Measurements from ENCODE around the gene MX2.
A peak's percentile ranks its signal among the peaks of the same experiment; 100 is the strongest.

MX2 gene

GRCh38 chr21:41369105-41369919 is 7.5 kb downstream of the MX2 start:
- peak overlapping the region; percentile 70 for H3K4me3 ChIP-seq (ENCODE audit: low read depth in 1 of 2, low read length in 1 of 2)
- H3K4me1 ChIP-seq (ENCODE audit: control insufficient read depth in 1 of 2, insufficient read depth in 1 of 2, low read depth in 1 of 2, low read length in 1 of 2), result peaks cover 67 to 82% of the 10 kb centered on the region in 2 experiments
- TF ChIP-seq, protein P1, sequence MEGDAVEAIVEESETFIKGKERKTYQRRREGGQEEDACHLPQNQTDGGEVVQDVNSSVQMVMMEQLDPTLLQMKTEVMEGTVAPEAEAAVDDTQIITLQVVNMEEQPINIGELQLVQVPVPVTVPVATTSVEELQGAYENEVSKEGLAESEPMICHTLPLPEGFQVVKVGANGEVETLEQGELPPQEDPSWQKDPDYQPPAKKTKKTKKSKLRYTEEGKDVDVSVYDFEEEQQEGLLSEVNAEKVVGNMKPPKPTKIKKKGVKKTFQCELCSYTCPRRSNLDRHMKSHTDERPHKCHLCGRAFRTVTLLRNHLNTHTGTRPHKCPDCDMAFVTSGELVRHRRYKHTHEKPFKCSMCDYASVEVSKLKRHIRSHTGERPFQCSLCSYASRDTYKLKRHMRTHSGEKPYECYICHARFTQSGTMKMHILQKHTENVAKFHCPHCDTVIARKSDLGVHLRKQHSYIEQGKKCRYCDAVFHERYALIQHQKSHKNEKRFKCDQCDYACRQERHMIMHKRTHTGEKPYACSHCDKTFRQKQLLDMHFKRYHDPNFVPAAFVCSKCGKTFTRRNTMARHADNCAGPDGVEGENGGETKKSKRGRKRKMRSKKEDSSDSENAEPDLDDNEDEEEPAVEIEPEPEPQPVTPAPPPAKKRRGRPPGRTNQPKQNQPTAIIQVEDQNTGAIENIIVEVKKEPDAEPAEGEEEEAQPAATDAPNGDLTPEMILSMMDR (IDR thresholded peaks at IDR 0.05), result peak; percentile 23
- H3K36me3 ChIP-seq, result peaks cover 71% of the 10 kb centered on the region
- H3K27ac ChIP-seq, result peak overlapping the region; percentile 95
- no peaks in the 10 kb centered on the region for H3K9me3 ChIP-seq
- H3K27me3 ChIP-seq, result no peaks in the 10 kb centered on the region

DNA sequence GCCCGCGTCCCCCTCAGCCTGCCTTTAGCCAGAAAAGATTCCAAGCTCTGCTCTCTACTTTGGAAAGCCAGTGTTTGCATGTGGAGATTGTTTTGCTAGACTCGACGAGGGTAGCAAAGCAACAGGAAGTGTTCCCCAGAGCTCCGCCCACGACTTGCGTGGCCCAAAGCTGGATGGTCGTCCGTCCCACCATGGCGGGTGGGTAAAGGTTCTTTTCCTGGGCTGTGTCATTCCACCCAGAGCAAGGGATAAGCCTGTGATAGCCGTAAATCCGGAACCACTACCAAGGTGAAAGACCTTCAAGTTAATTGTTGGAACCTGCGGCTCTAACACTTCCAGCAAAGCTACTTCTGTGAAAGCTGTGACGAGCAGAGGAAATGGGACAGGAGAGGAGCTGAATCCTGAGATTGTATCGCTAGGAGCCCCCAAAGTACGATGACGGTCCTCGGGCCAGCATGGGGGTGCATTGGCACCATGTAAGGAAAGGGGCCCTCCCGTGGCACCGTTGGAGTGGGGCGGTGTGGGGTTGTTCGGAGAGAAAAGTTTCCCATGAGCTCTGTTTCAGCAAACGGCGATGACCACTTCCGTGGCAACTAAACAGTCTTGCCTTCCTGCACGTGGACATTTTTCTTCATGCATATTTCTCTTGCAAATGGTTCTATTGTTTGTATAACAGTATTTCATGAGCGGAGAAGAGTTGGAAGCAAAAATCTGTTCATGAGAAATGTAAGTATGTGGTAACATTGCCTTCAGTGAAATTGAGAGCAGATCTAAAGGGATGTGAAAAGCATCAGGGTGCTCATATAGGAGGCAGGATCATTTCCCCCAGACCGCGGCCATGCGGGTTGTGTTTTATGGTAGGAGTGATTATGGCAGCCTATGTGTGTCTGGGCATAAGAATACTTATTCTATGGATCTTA is 8.4 kb downstream of the MX2 start:
- TF ChIP-seq, protein P1 (IDR thresholded peaks at IDR 0.05), result no peak
- H3K4me3 ChIP-seq (ENCODE audit: low read depth in 1 of 2, low read length in 1 of 2), result peak overlapping the region; percentile 70
- peaks cover 71% of the 10 kb centered on the region for H3K36me3 ChIP-seq
- no peaks in the 10 kb centered on the region for H3K9me3 ChIP-seq
- no peaks in the 10 kb centered on the region for H3K27me3 ChIP-seq
- H3K27ac ChIP-seq, result peak overlapping the region; percentile 95
- peaks cover 58 to 73% of the 10 kb centered on the region in 2 experiments for H3K4me1 ChIP-seq (ENCODE audit: control insufficient read depth in 1 of 2, insufficient read depth in 1 of 2, low read depth in 1 of 2, low read length in 1 of 2)

- Histone ChIP-seq H3K27me3 (no peaks in the 10 kb centered on the region), H3K4me3 (ENCODE audit: low read depth in 1 of 2, low read length in 1 of 2) (peak overlapping the region; percentile 70), H3K4me1 (ENCODE audit: control insufficient read depth in 1 of 2, insufficient read depth in 1 of 2, low read depth in 1 of 2, low read length in 1 of 2) (peaks cover 50 to 64% of the 10 kb centered on the region in 2 experiments), H3K9me3 (no peaks in the 10 kb centered on the region), H3K36me3 (peaks cover 71% of the 10 kb centered on the region), H3K27ac (peak overlapping the region; percentile 95)
- TF ChIP-seq, protein P1 (IDR thresholded peaks at IDR 0.05), result no peak
Observed at GRCh38 chr21:41370840-41371684, 9.2 kb downstream of the MX2 start.

DNA sequence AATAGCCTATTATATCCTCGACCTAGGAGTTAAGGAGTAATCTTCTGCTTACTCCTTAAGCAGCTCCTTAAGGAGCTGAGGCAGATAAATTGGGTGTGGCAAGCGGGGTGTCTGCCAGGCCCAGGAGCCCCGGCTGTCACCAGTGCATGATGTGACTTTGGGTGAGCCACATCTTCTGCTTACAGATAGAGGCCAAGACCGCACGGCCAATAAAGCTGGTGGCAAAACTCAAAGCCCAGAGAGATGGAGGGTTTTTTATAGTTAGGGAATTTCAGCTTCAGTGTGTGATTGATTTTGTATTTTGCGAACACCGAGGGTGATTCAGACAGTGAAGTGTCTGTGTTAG is 9.8 kb downstream of the MX2 start:
- TF ChIP-seq, protein P1 (IDR thresholded peaks at IDR 0.05), result no peak
- Histone ChIP-seq H3K4me1 (ENCODE audit: control insufficient read depth in 1 of 2, insufficient read depth in 1 of 2, low read depth in 1 of 2, low read length in 1 of 2) (peaks cover 44 to 58% of the 10 kb centered on the region in 2 experiments), H3K36me3 (peaks cover 73% of the 10 kb centered on the region), H3K4me3 (ENCODE audit: low read depth in 1 of 2, low read length in 1 of 2) (no peak overlapping the region), H3K27me3 (no peaks in the 10 kb centered on the region), H3K27ac (peak overlapping the region; percentile 95), H3K9me3 (no peaks in the 10 kb centered on the region)

DNA sequence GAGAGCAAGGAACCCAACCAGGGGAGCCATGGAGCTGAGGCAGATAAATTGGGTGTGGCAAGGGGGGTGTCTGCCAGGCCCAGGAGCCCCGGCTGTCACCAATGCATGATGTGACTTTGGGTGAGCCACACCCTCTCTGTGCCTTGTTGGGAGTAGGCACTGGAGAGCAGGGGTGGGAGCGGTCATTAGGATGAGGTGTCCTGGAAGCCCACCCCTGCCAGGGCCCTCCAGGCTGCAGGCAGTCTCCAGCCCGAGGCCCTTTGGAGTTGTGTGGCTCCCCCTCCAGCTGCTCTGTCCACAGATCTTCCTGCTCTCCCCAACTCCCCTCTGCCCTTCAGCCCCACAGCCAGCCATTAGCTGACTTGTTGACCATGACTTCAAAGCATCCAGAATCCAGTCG is 11.4 kb downstream of the MX2 start:
- Histone ChIP-seq H3K4me1 (ENCODE audit: control insufficient read depth in 1 of 2, insufficient read depth in 1 of 2, low read depth in 1 of 2, low read length in 1 of 2) (peaks cover 28 to 42% of the 10 kb centered on the region in 2 experiments), H3K4me3 (ENCODE audit: low read depth in 1 of 2, low read length in 1 of 2) (no peak overlapping the region), H3K27ac (no peak overlapping the region), H3K27me3 (no peaks in the 10 kb centered on the region), H3K9me3 (no peaks in the 10 kb centered on the region), H3K36me3 (peaks cover 75% of the 10 kb centered on the region)
- TF ChIP-seq, protein P1 (IDR thresholded peaks at IDR 0.05), result no peak
